HepG2 (cell line): ENCODE results near the gene MPI.

Experiments
- CBX5 ChIP-seq: sonication (generic); formaldehyde crosslinking; IDR thresholded peaks from 2 replicates; pipeline ENCODE4 v1.4.0; 2020; ENCODE audit warnings: missing genetic modification reagents, borderline replicate concordance
- NFRKB ChIP-seq: fragments of 450-650 bp; IDR thresholded peaks from 2 replicates; pipeline ENCODE4 v1.6.1; 2017
- TF ChIP-seq, protein P1 (sequence below): IDR thresholded peaks from 2 replicates; pipeline ENCODE4 v1.6.1; 2012; ENCODE audit warnings: inconsistent platforms

DNA sequence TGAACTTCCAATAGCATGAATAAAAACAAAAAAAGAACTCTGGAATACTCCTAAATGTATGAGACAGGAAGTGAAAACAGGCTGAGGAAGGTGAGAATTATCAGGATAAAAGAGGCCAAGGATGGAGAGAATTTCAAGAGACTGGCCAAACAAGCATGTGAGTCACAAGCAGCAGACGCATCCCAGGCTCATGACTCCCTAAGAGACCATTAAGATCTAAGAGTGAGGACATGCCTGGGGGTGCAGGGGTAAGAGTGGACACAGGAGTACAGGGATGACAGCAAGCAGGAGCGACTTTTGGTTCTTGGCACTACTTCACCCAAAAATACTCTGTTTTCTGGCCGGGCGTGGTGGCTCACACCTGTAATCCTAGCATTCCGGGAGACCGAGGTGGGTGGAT is 23.8 kb upstream of the MPI start:
- TF ChIP-seq, protein P1, sequence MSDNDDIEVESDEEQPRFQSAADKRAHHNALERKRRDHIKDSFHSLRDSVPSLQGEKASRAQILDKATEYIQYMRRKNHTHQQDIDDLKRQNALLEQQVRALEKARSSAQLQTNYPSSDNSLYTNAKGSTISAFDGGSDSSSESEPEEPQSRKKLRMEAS: no peak
- TF ChIP-seq CBX5 (CRISPR knock-in tag) (no peak), NFRKB (no peak)
